Stimulated activated naive CD4-positive, alpha-beta T cell (primary cell): ENCODE measurements around the gene EEF1A2.

Experiments
- DNase-seq, 6 experiments: peaks; one replicate each; lab custom pipeline; 2025; lab: John Stamatoyannopoulos, UW

EEF1A2 gene

DNA sequence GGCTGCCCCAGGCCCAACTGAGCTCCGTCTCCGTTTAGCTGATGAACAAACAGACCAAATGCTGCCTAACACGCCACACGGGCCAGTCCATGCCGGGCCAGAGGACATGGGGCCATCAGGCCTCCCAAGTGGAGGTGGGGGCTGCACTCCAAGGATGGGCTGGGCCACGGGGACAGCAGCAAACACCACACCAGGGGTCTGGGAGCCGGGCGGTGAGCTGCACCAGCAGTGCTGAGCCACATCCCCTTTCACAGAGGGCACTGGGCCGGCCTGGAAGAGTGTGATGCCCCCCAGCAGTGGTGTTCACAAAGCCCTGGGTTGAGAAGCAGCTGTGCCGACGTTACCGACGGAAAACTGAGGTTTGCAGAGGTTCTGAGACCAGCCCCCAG, 29.2 kb downstream of the EEF1A2 start:
- no peak for DNase-seq

GRCh38 chr20:63469019-63469712, 29.7 kb downstream of the EEF1A2 start:
- DNase-seq = no peak

DNA sequence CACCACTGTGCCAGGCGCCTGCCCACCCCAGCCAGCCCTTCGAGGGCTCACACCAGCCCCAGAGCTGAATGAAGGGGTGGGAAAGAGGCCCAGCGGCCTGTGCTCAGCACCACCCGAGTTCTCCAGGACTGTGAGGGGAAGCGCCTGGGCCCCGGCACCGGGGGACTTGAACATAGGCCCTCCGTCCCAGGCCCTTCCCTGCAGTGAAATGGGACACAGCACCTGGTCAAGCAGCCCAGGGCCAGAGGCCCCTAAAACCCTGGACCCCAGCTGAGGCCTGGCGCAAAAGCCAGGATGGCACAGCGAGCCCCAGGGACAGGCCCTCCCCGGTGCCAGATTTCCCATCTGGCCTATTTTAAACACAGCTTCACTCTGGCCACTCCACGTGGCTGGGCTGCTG, 30.5 kb downstream of the EEF1A2 start:
- DNase-seq = no peak

GRCh38 chr20:63467294-63468083, 31.4 kb downstream of the EEF1A2 start:
- DNase-seq = no peak

DNA sequence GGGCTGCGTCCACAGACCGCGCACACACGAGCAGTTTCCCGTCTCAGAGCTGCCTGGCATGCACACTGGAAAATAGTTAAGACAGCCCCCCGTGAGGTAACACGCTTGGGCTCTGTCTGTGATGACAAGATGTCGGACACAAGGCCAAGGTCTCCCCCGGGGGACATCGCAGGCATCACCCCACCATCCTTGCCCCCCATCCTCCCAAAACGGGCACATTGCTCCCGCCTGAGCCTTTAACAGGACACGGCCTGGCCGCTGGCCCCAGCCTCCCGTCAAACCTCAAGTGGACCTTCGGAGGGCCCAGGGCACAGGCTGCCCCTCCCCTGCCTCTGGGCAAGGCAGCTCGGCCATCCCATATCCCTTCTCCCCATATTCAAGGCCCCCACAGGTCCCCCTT, 32.0 kb downstream of the EEF1A2 start:
- DNase-seq = no peak

GRCh38 chr20:63466250-63466825, 32.5 kb downstream of the EEF1A2 start:
- DNase-seq = no peak

DNA sequence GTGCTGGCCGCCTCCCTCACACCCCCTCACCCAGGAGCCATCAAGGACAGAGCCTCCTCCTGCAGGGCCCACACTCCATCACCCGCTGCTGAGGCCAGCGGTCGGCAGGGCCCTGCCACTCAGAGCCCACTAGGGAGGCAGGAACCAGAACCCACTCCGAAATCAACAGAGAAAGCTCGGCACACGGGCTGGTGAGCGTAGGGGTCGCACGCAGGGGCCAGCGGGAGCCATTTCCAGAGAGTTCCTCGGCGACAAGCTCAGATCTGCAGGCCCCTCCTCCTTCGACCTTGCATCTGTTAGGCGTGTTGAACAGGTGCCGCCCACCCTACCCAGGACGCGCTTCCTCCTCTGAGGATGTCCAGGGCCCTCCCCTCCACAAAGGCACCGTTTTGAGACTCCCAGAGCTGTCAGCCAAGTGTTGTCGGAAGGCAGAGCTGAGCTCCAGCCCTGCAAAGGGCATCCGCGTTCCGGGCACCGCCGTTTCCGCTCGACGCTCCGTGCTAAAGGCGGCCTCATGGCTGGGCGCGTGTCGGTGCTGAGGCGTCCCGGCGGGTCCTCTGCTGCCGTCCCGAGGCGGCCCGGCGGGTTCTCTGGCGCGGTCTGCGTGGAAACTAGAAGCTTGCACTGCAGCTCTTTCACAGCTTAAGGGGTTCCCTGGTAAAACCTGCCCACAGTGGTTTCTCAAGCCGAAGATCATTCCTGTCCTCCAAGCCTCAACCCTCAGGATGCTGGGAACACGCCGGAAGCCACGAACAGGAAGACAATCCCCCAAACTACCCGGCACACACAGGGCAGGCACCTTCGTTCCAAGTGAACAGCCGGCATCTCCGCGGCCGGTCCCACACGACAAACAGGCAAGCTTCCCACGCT, 33.3 kb downstream of the EEF1A2 start:
- DNase-seq = no peak

DNA sequence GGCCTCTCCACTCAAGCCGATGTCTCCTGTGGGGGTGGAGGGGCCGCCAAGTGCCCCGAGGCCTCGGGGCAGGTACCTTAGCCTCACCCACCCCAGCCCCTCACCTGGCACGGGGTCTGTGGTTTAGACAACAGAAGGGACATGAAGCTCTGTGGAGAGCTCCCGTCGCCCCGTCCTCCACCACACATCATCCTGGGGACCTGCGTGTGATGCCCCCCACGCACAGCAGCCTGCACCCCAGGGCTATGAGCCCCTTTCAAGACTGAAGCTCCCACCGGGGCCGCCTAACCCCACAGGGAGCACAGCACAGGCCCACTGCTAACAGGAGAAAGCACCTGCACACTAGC, 34.6 kb downstream of the EEF1A2 start:
- no peak for DNase-seq

DNA sequence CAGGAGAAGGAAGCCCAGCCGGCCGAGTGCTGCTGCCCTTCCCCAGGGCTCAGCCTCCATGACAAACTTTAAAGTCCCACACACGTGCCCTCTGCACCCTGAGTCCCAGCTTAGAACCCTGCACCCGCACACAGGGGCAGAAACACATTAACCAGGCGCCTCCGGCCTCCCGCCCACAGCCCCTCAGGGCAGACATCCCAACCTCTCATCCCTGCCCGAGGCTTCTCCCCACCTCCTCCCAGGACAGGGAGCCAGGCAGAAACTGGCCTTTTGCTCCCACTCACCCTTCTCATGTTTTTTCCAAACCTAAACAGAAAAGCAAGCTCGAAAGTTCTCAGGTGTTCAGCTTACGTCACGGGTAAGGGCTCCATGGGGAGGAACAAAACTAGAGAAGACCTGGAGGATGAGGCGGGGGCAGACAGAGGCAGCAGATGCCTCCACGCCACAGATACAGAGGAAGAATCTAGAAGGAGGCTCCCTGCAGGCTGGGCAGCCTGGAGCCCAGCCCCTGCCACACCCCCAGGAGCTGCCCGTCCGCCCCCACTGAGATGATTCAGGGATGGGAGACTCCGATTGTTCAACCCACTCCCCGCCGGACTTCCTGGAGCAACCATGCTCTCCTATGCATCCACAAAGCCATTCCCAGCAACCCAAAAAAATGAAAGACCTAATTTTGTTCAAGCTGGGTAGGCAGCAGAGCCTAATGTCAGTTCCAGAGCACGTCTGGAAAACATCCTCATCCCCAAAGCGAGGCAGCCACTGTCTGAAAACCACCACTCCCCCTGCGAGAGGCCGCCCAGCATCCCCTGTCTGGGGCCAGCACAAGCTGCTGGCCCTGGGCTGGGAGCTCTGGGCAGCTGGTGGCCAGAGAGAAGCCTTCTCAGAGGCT, 35.2 kb downstream of the EEF1A2 start:
- DNase-seq = no peak

DNA sequence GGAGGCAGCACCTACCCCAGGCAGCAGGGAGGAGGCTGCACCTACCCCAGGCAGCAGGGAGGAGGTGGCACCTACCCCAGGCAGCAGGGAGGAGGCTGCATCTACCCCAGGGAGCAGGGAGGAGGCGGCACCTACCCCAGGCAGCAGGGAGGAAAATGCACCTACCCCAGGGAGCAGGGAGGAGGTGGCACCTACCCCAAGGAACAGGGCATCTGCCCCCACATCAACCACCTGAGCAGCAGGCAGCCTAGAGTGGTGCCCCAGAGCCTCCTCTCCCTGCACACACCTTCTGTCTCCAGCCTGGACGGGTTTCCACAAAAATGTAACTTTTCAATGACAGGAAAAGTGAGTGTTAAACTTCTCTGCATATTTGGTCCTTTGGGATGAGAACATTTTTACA, 36.6 kb downstream of the EEF1A2 start:
- DNase-seq = no peak

GRCh38 chr20:63461104-63461763, 37.6 kb downstream of the EEF1A2 start:
- DNase-seq = peak in 1 of 6 experiments; percentile 14

DNA sequence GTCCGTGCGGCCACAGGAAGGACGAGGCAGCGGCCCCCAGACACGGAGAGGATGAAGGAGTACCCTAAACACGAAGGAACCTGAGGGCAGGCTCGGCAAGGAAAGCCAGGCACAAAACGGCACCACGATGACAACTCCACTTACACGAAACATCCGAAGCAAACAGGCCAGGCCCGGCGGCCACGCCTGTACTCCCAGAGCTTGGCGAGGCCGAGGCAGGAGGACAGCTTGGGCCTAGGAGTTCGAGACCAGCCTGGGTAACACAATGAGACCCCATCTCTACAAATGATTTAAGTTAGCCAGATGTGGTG, 39.9 kb downstream of the EEF1A2 start:
- no peak for DNase-seq

DNA sequence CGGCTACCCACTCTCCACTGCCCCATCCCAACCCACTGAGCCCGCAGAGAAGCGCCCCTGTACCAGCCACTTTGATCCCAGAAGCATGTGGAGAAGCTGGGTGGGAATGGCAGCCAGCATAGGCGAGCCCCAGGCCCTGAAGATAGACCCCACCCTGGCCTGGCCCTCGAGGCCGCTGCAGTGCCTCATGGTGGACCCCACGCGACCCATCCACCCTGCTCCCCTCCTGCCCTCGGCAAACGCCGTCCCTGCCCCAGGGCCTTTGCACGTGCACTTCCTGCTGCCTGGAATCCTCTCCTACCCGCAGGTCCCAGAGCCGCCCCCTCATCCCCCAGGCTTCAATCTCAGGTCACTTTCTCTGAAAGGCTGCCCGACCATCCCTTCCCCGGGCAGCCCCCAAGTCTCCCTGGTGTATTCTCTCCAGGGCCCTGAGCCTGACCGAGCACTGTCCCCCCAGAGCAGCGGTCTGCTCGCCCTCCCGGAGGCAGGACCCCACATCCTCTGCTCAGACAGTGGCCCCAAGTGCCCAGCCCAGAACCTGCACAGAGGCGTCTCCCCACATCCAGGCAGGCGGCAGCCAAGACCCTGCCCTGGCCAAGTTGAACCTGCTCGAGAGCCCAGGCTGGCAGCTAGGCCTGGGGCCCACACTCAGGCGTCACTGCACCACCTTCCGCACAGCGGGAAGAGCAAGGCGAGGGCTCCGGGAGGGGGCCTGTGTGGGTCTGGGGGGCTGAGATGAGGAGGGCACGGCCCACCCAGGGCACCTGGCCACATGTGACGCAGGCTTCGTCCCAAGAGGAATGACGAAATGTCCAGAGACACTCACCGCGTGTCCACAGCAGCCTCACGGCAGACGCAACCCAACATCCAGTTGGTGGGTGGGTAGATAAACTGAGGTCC, 40.5 kb downstream of the EEF1A2 start:
- no peak for DNase-seq

- peak in 1 of 6 experiments; percentile 4 for DNase-seq
Measured at GRCh38 chr20:63457737-63458136, 41.1 kb downstream of the EEF1A2 start.

DNA sequence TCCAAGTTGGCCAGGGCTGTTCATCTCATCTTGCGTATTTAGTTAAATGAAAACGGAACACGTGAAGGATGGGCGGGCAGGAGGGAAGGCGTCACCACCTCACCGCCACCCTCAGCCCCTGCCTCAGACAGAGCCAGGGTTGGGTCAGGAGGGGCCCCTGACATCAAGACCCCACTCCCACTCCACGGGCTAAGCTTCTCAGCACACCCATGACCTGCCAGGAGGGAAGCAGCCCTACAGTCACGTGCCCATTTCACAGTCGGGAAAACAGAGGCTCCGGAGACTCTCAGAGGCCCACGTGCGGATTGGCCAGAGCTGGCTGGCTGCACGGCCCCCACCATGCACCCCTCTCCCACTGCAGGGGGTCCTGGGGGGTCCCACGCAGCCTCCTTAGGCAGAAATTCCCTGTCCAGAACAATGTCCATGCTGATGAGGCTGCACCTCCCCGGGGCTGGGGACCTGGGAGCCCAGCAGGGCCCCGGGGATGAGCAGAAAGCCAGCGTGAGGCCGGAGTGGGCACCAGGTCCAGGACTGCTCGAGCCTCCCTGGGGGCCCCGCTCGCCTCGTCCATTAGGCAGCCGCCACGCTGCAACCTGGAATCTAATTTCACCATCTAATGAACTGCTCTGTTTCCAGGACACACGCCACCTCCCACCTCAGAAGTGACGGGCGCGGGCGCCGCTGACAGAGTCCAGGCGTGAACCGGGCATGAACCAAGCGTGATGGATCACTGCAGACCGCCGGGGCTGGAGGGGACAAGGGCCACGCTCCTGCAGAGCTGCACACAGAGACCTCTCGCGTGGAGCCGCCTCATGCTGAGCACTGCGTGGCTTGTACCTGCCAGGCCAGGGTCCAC, 42.2 kb downstream of the EEF1A2 start:
- DNase-seq = no peak

- DNase-seq = no peak
Measured at GRCh38 chr20:63455568-63455859, 43.4 kb downstream of the EEF1A2 start.

GRCh38 chr20:63454731-63455567, 43.9 kb downstream of the EEF1A2 start:
- DNase-seq = no peak

DNA sequence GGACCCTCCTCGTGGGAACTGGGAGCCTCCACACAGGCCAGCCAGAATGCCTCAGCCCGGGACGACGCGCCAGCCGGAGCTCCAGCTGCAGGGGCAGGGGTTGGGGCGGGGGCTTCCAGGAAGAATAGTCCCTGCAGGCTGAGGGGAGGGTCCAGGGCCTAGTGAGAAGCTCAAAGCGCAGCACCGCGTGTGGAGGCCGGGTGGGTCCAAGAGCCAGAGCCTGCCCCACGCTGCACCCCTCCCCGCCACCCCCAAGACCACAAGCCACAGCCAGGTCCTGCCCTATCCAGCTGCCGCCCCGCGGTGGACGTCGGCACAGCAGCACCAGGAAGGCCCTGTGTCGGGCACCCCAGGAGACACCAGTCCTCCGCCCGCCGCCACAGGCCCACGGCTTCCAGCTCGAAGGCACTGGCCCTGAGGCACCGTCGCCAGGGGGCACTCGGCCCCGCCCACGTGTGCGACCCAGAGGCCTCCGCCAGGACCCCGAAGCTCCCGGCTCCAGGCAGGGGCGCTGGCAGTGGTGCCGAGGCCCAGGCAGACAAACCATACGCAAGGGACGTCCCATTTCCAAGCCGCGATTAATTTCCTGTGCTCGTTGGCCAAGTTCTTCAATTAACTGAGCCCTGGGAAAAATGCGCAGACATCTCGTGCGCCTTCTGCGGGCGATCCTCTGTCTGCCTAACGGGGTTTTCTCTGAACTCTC, 45.9 kb downstream of the EEF1A2 start:
- peak in 1 of 6 experiments; percentile 8 for DNase-seq
